Fibroblast of pulmonary artery (primary cell): ENCODE measurements around the gene PLA2G2C.

ENCODE experiments used
- DNase-seq: peaks from one replicate; pipeline ENCODE4 v3.0.0-alpha.2; 2010; ENCODE audit warnings: low read depth
- H3K4me3 ChIP-seq: replicated peaks from 2 replicates; pipeline ENCODE4 v1.5.1; 2011; ENCODE audit warnings: low read depth, mild to moderate bottlenecking, control low read depth, low read length, moderate library complexity
- TF ChIP-seq, protein P1 (sequence below): IDR thresholded peaks from 2 replicates; pipeline ENCODE4 v1.5.1; 2011; ENCODE audit warnings: mild to moderate bottlenecking, control low read depth, low read length, inconsistent platforms; ENCODE audit errors: missing control alignments

Gene PLA2G2C

DNA sequence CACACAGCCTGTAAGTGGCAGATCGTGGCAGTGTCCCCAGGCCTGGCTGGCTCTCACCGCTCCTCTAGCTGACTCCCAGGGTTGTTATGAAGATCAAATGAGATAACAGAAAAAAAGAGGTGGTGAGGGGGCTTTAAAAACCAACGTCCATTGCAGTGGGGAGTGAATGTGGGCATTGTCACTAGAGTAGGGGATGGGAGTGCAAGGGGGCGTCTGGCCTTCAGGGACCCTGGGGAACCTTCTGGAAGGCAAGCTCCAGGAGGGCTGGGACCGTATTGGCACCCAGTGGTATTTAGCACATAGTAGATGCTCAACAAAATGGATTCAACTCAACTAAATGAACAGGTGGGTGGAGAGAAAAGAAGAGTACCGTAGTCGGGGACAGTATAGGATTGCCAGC lies 70.4 kb downstream of the PLA2G2C start:
- DNase-seq: no peak
- TF ChIP-seq, protein P1, sequence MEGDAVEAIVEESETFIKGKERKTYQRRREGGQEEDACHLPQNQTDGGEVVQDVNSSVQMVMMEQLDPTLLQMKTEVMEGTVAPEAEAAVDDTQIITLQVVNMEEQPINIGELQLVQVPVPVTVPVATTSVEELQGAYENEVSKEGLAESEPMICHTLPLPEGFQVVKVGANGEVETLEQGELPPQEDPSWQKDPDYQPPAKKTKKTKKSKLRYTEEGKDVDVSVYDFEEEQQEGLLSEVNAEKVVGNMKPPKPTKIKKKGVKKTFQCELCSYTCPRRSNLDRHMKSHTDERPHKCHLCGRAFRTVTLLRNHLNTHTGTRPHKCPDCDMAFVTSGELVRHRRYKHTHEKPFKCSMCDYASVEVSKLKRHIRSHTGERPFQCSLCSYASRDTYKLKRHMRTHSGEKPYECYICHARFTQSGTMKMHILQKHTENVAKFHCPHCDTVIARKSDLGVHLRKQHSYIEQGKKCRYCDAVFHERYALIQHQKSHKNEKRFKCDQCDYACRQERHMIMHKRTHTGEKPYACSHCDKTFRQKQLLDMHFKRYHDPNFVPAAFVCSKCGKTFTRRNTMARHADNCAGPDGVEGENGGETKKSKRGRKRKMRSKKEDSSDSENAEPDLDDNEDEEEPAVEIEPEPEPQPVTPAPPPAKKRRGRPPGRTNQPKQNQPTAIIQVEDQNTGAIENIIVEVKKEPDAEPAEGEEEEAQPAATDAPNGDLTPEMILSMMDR: no peak
- no peak overlapping the region for H3K4me3 ChIP-seq

DNA sequence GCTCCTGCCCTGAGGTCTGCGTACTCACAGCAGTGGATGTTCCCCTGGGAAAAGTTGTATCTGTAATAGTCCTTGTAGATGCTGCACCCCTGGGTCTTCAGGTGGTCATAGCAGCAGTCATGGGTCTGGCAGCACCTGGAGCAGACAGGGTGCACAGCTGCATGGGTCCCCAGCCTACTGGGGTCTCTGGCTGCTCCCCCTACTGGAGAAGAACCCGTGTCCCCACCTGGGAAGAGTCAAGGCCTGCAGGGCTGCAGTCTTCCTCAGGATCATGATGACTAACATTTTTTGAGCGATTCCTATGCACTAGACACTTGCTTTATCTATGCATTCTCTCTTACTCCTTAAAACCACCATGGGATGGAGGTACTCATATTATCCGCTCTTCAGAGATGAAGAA lies 70.8 kb downstream of the PLA2G2C start:
- DNase-seq: no peak
- no peak overlapping the region for H3K4me3 ChIP-seq
- TF ChIP-seq, protein P1: no peak

DNA sequence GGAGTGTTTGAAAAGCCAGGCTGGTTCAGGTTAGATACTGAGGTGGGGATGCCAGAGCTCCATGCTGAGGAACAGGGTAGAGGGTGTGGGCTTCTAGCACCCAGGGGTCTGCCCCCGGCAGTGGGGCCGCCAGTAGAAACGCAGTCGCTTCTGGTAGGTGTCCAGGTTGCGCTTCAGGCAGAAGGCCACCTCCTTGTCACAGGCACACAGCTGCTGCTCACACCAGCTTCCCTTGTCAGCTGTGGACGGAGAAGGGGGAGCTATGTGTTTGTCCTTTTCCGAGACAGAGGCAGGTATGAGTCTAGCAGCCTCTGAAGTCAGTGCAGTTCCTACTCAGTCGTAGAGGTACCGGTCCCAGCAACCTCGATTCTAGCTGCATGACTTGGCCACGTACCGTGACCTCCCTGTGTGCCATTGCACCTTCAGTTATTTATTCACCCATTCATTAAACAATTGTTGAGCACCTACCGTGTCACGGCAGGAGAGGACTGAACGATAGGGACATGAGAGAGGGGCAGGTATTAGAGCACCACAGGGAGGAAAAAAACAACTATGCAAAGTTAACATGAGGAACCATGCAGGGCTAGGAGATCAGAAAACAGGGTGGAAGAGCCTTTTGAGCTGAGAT lies 72.2 kb downstream of the PLA2G2C start:
- TF ChIP-seq, protein P1: no peak
- H3K4me3 ChIP-seq: no peak overlapping the region
- no peak for DNase-seq
